WTC11 (cell line): ENCODE data around the gene FMN2. TPM values are rescaled to one million over a fixed set of nuclear protein-coding genes. Genes with fewer than 3 reads are reported as not detected.

ENCODE experiments used
- ATAC-seq: fragments of 200-7000 bp; cut with Tn5 transposase; 2 replicates; pipeline ENCODE4 v1.10.0; 2021; ENCODE audit warnings: mild to moderate bottlenecking, moderate library complexity
- CTCF ChIA-PET: fragments of 300-600 bp; sonication (Branson Sonifier 250); formaldehyde crosslinking; loops from one replicate; lab custom pipeline; 2021; ENCODE audit warnings: antibody characterized with exemption; lab: Charles Lee
- POLR2A ChIA-PET: fragments of 350-600 bp; sonication (Branson Sonifier 250); formaldehyde crosslinking; loops from one replicate; lab custom pipeline; 2021; ENCODE audit warnings: antibody characterized with exemption; lab: Charles Lee
- DNase-seq: peaks from one replicate; pipeline ENCODE4 v3.0.0; 2021; ENCODE audit warnings: low spot score
- H3K27ac Mint-ChIP-seq: 2 replicates; pipeline ENCODE4 v1.8.0; 2021; ENCODE audit warnings: mixed read lengths
- H3K27me3 Mint-ChIP-seq: 2 replicates; pipeline ENCODE4 v1.8.0; 2021; ENCODE audit warnings: low read depth, mild to moderate bottlenecking, moderate library complexity, mixed read lengths
- H3K36me3 Mint-ChIP-seq: 2 replicates; pipeline ENCODE4 v1.8.0; 2021; ENCODE audit warnings: mixed read lengths
- H3K4me1 Mint-ChIP-seq: 2 replicates; pipeline ENCODE4 v1.8.0; 2022; ENCODE audit warnings: mixed read lengths
- H3K4me3 Mint-ChIP-seq: 2 replicates; pipeline ENCODE4 v1.8.0; 2021; ENCODE audit warnings: mild to moderate bottlenecking, moderate library complexity, mixed read lengths
- H3K9me3 Mint-ChIP-seq: 2 replicates; pipeline ENCODE4 v1.8.0; 2021; ENCODE audit warnings: mixed read lengths
- ATF6 ChIP-seq: sonication (generic); formaldehyde crosslinking; IDR thresholded peaks from 2 replicates; pipeline ENCODE4 v1.8.1; 2023; ENCODE audit warnings: mild to moderate bottlenecking, missing genetic modification reagents
- CREB1 ChIP-seq: sonication (generic); formaldehyde crosslinking; IDR thresholded peaks from 2 replicates; pipeline ENCODE4 v1.8.0; 2023; ENCODE audit warnings: mild to moderate bottlenecking, missing genetic modification reagents
- ELF4 ChIP-seq: sonication (generic); formaldehyde crosslinking; IDR thresholded peaks from 2 replicates; pipeline ENCODE4 v1.8.1; 2022; ENCODE audit warnings: low read depth, mild to moderate bottlenecking, moderate library complexity, missing genetic modification reagents
- FOXP4 ChIP-seq: sonication (generic); formaldehyde crosslinking; IDR thresholded peaks from 2 replicates; pipeline ENCODE4 v1.8.0; 2022; ENCODE audit warnings: mild to moderate bottlenecking, missing genetic modification reagents
- GABPB1 ChIP-seq: sonication (generic); formaldehyde crosslinking; IDR thresholded peaks from 2 replicates; pipeline ENCODE4 v1.8.1; 2023; ENCODE audit warnings: mild to moderate bottlenecking, missing genetic modification reagents
- GRHL2 ChIP-seq: fragments of 250-450 bp; sonication (Bioruptor Pico); IDR thresholded peaks from 2 replicates; pipeline ENCODE4 v1.8.0; 2022; ENCODE audit warnings: mild to moderate bottlenecking, moderate library complexity; ENCODE audit not compliant: insufficient replicate concordance, severe bottlenecking
- HMGXB4 ChIP-seq: sonication (generic); formaldehyde crosslinking; IDR thresholded peaks from 2 replicates; pipeline ENCODE4 v1.8.1; 2023; ENCODE audit warnings: mild to moderate bottlenecking, moderate library complexity, missing genetic modification reagents
- NR3C1 ChIP-seq: sonication (generic); formaldehyde crosslinking; conservative IDR thresholded peaks from 2 replicates; pipeline ENCODE4 v1.8.1; 2023; ENCODE audit warnings: low read depth, mild to moderate bottlenecking, missing genetic modification reagents
- PRRX2 ChIP-seq: fragments of 250-450 bp; sonication (Bioruptor Pico); IDR thresholded peaks from 2 replicates; pipeline ENCODE4 v1.8.0; 2021; ENCODE audit warnings: mild to moderate bottlenecking
- RELA ChIP-seq: sonication (generic); formaldehyde crosslinking; IDR thresholded peaks from 2 replicates; pipeline ENCODE4 v1.8.1; 2022; ENCODE audit warnings: missing genetic modification reagents, mild to moderate bottlenecking, borderline replicate concordance
- RORB ChIP-seq: fragments of 250-450 bp; sonication (Bioruptor Pico); IDR thresholded peaks from 2 replicates; pipeline ENCODE4 v1.9.0; 2021; ENCODE audit warnings: mild to moderate bottlenecking
- USF1 ChIP-seq: sonication (generic); formaldehyde crosslinking; IDR thresholded peaks from 2 replicates; pipeline ENCODE4 v1.8.0; 2022; ENCODE audit warnings: mild to moderate bottlenecking, missing genetic modification reagents
- total RNA-seq: library from RNA; stranded (reverse); gene quantifications from 3 replicates; pipeline ENCODE4 v1.2.3, GENCODE V29; 2021

The FMN2 gene
- total RNA-seq, 1 experiment from 2014 or later = 1.8 TPM

GRCh38 chr1:240278082-240278481 lies 186.4 kb downstream of the FMN2 start:
- peaks cover 3% of the 10 kb centered on the region; the same call in 1 of the 2 replicates for H3K9me3 Mint-ChIP-seq
- DNase-seq = no peak
- no peak overlapping the region for H3K27ac Mint-ChIP-seq
- no peaks in the 10 kb centered on the region for H3K4me1 Mint-ChIP-seq
- H3K36me3 Mint-ChIP-seq = no peaks in the 10 kb centered on the region
- no peak overlapping the region for H3K4me3 Mint-ChIP-seq
- POLR2A ChIA-PET = no interaction called here
- TF ChIP-seq USF1 (CRISPR knock-in tag) = no peak
- no peak for TF ChIP-seq RORB
- TF ChIP-seq ELF4 (CRISPR knock-in tag) = no peak
- no peak for TF ChIP-seq GABPB1 (CRISPR knock-in tag)
- TF ChIP-seq ATF6 (CRISPR knock-in tag) = no peak
- no peak for TF ChIP-seq CREB1
- no peak for TF ChIP-seq RELA (CRISPR knock-in tag)
- no peak for TF ChIP-seq HMGXB4
- H3K27me3 Mint-ChIP-seq = no peaks in the 10 kb centered on the region
- no peak for ATAC-seq
- CTCF ChIA-PET = no interaction called here

GRCh38 chr1:240280560-240281322 lies 189.1 kb downstream of the FMN2 start:
- H3K4me1 Mint-ChIP-seq = no peaks in the 10 kb centered on the region
- ChIA-PET CTCF (no interaction called here), POLR2A (no interaction called here)
- H3K36me3 Mint-ChIP-seq = no peaks in the 10 kb centered on the region
- no peaks in the 10 kb centered on the region; the same call in 1 of the 2 replicates for H3K27me3 Mint-ChIP-seq
- H3K9me3 Mint-ChIP-seq = peaks cover under 1% of the 10 kb centered on the region; the same call in 1 of the 2 replicates
- ATAC-seq = no peak
- no peak overlapping the region for H3K27ac Mint-ChIP-seq
- no peak overlapping the region for H3K4me3 Mint-ChIP-seq
- no peak for DNase-seq
- TF ChIP-seq PRRX2 (no peak), GRHL2 (CRISPR knock-in tag) (no peak), NR3C1 (CRISPR knock-in tag) (no peak), GABPB1 (CRISPR knock-in tag) (no peak)

GRCh38 chr1:240282061-240282830 lies 190.6 kb downstream of the FMN2 start:
- H3K9me3 Mint-ChIP-seq = no peaks in the 10 kb centered on the region
- no peak overlapping the region for H3K27ac Mint-ChIP-seq
- DNase-seq (no peak), ATAC-seq (no peak)
- no peak overlapping the region for H3K4me3 Mint-ChIP-seq
- ChIA-PET POLR2A (no interaction called here), CTCF (no interaction called here)
- no peaks in the 10 kb centered on the region; the same call in 1 of the 2 replicates for H3K27me3 Mint-ChIP-seq
- no peaks in the 10 kb centered on the region for H3K4me1 Mint-ChIP-seq
- TF ChIP-seq GABPB1 (CRISPR knock-in tag) (no peak), FOXP4 (CRISPR knock-in tag) (no peak)
- H3K36me3 Mint-ChIP-seq = no peaks in the 10 kb centered on the region
